Measurements from ENCODE around the gene SLCO4A1. TPM values are rescaled to one million over a fixed set of nuclear protein-coding genes. Genes with fewer than 3 reads are reported as not detected.

SLCO4A1 gene
- total RNA-seq, 1 experiment from 2014 or later: 161 TPM

- Histone ChIP-seq H3K9me3 (ENCODE audit: low read length) (no peaks in the 10 kb centered on the region), H3K79me2 (ENCODE audit: low read length) (peaks cover 66% of the 10 kb centered on the region), H3F3A (ENCODE audit: low read length, unreplicated experiment) (peaks cover 3% of the 10 kb centered on the region), H3K9me2 (replicated peaks; ENCODE audit: low read length) (no peaks in the 10 kb centered on the region), H3K27me3 (ENCODE audit: low read length) (no peaks in the 10 kb centered on the region), H3K4me2 (ENCODE audit: low read length) (no peak overlapping the region), H3K27ac (ENCODE audit: low read length) (no peak overlapping the region), H3K4me3 (ENCODE audit: low read length) (no peak overlapping the region), H3K4me1 (ENCODE audit: insufficient read depth, low read length) (0 out of 2 replicates have a peak, but pooled peaks cover 5% of the 10 kb centered on the region), H3K9ac (ENCODE audit: low read length) (no peak overlapping the region), H3K36me3 (ENCODE audit: low read depth, low read length) (peaks cover 75% of the 10 kb centered on the region), H2AFZ (ENCODE audit: low read length) (no peak overlapping the region), H4K20me1 (ENCODE audit: low read length) (peaks cover 48% of the 10 kb centered on the region)
- ChIA-PET CTCF (no interaction called here), POLR2A (ENCODE audit: unreplicated experiment) (no interaction called here)
- BruUV-seq (replicated peaks): no TSS peak
- TF ChIP-seq, protein P1, sequence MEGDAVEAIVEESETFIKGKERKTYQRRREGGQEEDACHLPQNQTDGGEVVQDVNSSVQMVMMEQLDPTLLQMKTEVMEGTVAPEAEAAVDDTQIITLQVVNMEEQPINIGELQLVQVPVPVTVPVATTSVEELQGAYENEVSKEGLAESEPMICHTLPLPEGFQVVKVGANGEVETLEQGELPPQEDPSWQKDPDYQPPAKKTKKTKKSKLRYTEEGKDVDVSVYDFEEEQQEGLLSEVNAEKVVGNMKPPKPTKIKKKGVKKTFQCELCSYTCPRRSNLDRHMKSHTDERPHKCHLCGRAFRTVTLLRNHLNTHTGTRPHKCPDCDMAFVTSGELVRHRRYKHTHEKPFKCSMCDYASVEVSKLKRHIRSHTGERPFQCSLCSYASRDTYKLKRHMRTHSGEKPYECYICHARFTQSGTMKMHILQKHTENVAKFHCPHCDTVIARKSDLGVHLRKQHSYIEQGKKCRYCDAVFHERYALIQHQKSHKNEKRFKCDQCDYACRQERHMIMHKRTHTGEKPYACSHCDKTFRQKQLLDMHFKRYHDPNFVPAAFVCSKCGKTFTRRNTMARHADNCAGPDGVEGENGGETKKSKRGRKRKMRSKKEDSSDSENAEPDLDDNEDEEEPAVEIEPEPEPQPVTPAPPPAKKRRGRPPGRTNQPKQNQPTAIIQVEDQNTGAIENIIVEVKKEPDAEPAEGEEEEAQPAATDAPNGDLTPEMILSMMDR (conservative IDR thresholded peaks at IDR 0.05; ENCODE audit: low read depth, low read length): no peak
- no peak for TF ChIP-seq EZH2phosphoT487 (IDR thresholded peaks at IDR 0.05; ENCODE audit: borderline replicate concordance, low read length)
- TF ChIP-seq EZH2 (IDR thresholded peaks at IDR 0.05; ENCODE audit: low read length, unreplicated experiment): no peak
- DNase-seq (no peak), ATAC-seq (no peak)
- intact Hi-C loops (cut with micrococcal nuclease): no loop called here
Observed at GRCh38 chr20:62658593-62659178, 16.4 kb downstream of the SLCO4A1 start.

- no TSS peak for BruUV-seq (replicated peaks)
- no peak overlapping the region for H3K27ac ChIP-seq (ENCODE audit: low read length)
- no peak for DNase-seq
- no peaks in the 10 kb centered on the region for H3K9me3 ChIP-seq (ENCODE audit: low read length)
- intact Hi-C loops (cut with micrococcal nuclease): no loop called here
- ATAC-seq: no peak
- H3K4me3 ChIP-seq (ENCODE audit: low read length): no peak overlapping the region
- no peak overlapping the region for H3K9ac ChIP-seq (ENCODE audit: low read length)
- ChIA-PET POLR2A (ENCODE audit: unreplicated experiment) (no interaction called here), CTCF (no interaction called here)
- H3K9me2 ChIP-seq (replicated peaks; ENCODE audit: low read length): no peaks in the 10 kb centered on the region
- peaks cover 69% of the 10 kb centered on the region for H3K36me3 ChIP-seq (ENCODE audit: low read depth, low read length)
- H4K20me1 ChIP-seq (ENCODE audit: low read length): peaks cover 40% of the 10 kb centered on the region
- H3K27me3 ChIP-seq (ENCODE audit: low read length): no peaks in the 10 kb centered on the region
- 0 out of 2 replicates have a peak, but pooled peaks cover 5% of the 10 kb centered on the region for H3K4me1 ChIP-seq (ENCODE audit: insufficient read depth, low read length)
- no peak overlapping the region for H2AFZ ChIP-seq (ENCODE audit: low read length)
- H3F3A ChIP-seq (ENCODE audit: low read length, unreplicated experiment): peaks cover 3% of the 10 kb centered on the region
- peaks cover 56% of the 10 kb centered on the region for H3K79me2 ChIP-seq (ENCODE audit: low read length)
- H3K4me2 ChIP-seq (ENCODE audit: low read length): no peak overlapping the region
- TF ChIP-seq EZH2phosphoT487 (IDR thresholded peaks at IDR 0.05; ENCODE audit: borderline replicate concordance, low read length) (no peak), EZH2 (IDR thresholded peaks at IDR 0.05; ENCODE audit: low read length, unreplicated experiment) (no peak)
- TF ChIP-seq, protein P1 (conservative IDR thresholded peaks at IDR 0.05; ENCODE audit: low read depth, low read length): no peak
Observed at GRCh38 chr20:62659488-62660239, 17.4 kb downstream of the SLCO4A1 start.

- no TSS peak for BruUV-seq (replicated peaks)
- H3K9me3 ChIP-seq (ENCODE audit: low read length): no peaks in the 10 kb centered on the region
- intact Hi-C loops (cut with micrococcal nuclease): no loop called here
- no peak for DNase-seq
- peaks cover 50% of the 10 kb centered on the region for H3K79me2 ChIP-seq (ENCODE audit: low read length)
- H2AFZ ChIP-seq (ENCODE audit: low read length): no peak overlapping the region
- H3F3A ChIP-seq (ENCODE audit: low read length, unreplicated experiment): peaks cover 3% of the 10 kb centered on the region
- CTCF ChIA-PET: no interaction called here
- 0 out of 2 replicates have a peak, but pooled peaks cover 5% of the 10 kb centered on the region for H3K4me1 ChIP-seq (ENCODE audit: insufficient read depth, low read length)
- no peak for ATAC-seq
- H3K9ac ChIP-seq (ENCODE audit: low read length): no peak overlapping the region
- no peak overlapping the region for H3K27ac ChIP-seq (ENCODE audit: low read length)
- H3K4me2 ChIP-seq (ENCODE audit: low read length): no peak overlapping the region
- H3K27me3 ChIP-seq (ENCODE audit: low read length): no peaks in the 10 kb centered on the region
- TF ChIP-seq, protein P1 (conservative IDR thresholded peaks at IDR 0.05; ENCODE audit: low read depth, low read length): no peak
- no peak for TF ChIP-seq EZH2phosphoT487 (IDR thresholded peaks at IDR 0.05; ENCODE audit: borderline replicate concordance, low read length)
- TF ChIP-seq EZH2 (IDR thresholded peaks at IDR 0.05; ENCODE audit: low read length, unreplicated experiment): no peak
- H4K20me1 ChIP-seq (ENCODE audit: low read length): peaks cover 37% of the 10 kb centered on the region
- no peak overlapping the region for H3K4me3 ChIP-seq (ENCODE audit: low read length)
- H3K36me3 ChIP-seq (ENCODE audit: low read depth, low read length): peaks cover 65% of the 10 kb centered on the region
- H3K9me2 ChIP-seq (replicated peaks; ENCODE audit: low read length): no peaks in the 10 kb centered on the region
- POLR2A ChIA-PET (ENCODE audit: unreplicated experiment): no interaction called here
Observed at GRCh38 chr20:62660240-62660615, 17.9 kb downstream of the SLCO4A1 start.
